ENCODE measurements around the gene COQ7.

Gene COQ7

GRCh38 chr16:19067349-19068236, at the start of gene COQ7:
Gene COQ7, plus strand, starts transcription at chr16:19067614. Its CDS starts 51 bp downstream, at chr16:19067665.
- TF ChIP-seq ZFX (IDR thresholded peaks at IDR 0.05) (no peak; the same call in 1 of the 2 replicates), CTCF (conservative IDR thresholded peaks at IDR 0.05) (no peak)
- H3K27ac ChIP-seq, result peak within 1 kb of the TSS; percentile 98

GRCh38 chr16:19020689-19021088, 46.7 kb upstream of the COQ7 start:
- H3K27ac ChIP-seq, result no peak overlapping the region
- no peak for TF ChIP-seq ZFX (IDR thresholded peaks at IDR 0.05)
- no peak for TF ChIP-seq CTCF (conservative IDR thresholded peaks at IDR 0.05)

GRCh38 chr16:19021747-19022146, 45.7 kb upstream of the COQ7 start:
- no peak overlapping the region for H3K27ac ChIP-seq
- no peak for TF ChIP-seq CTCF (conservative IDR thresholded peaks at IDR 0.05)
- no peak for TF ChIP-seq ZFX (IDR thresholded peaks at IDR 0.05)

DNA sequence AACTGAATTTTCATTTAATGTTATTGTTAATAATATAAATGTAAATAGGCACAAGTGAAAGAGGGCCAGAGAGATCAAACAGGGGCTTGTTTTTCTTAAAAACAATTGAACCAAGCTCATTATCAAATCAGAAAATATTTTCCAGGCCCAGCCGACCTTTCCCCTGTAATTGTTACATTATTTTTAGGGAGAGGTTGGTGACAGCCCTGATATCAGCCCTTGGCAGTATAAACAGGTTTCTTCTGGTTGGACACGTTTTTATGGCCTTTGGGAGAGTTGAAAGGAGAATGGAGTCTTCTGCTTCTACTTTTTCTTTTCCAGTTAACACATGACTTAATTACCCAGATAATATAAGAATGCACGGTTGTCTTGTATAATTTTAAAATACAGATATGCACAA, 40.0 kb upstream of the COQ7 start:
- no peak overlapping the region for H3K27ac ChIP-seq
- TF ChIP-seq ZFX (IDR thresholded peaks at IDR 0.05) (no peak), CTCF (conservative IDR thresholded peaks at IDR 0.05) (no peak)

GRCh38 chr16:19029980-19030379, 37.4 kb upstream of the COQ7 start:
- H3K27ac ChIP-seq, result no peak overlapping the region
- TF ChIP-seq ZFX (IDR thresholded peaks at IDR 0.05), result no peak
- no peak for TF ChIP-seq CTCF (conservative IDR thresholded peaks at IDR 0.05)

DNA sequence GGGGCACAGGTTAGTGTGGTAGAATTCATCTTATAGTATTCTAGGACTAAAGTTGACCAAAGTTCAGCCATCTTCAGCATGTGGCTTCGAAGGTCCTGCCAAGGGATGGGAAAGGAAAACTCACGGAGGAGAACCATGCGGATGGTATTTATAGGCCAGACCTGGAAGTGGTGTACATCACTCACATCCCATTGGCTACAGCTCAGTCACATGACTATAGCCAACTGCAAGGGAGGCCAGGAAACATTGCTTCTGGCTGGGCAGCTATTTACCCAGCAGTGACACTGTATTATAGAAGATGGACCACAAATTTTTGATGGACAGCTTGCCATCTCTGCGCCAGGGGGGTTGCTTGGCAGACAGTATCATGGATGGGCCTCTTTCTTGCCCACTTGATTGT, 35.7 kb upstream of the COQ7 start:
- TF ChIP-seq ZFX (IDR thresholded peaks at IDR 0.05), result no peak
- H3K27ac ChIP-seq, result no peak overlapping the region

- TF ChIP-seq ZFX (IDR thresholded peaks at IDR 0.05), result no peak
- TF ChIP-seq CTCF (conservative IDR thresholded peaks at IDR 0.05), result no peak
- H3K27ac ChIP-seq, result no peak overlapping the region
These were observed 33.7 kb upstream of the COQ7 start for GRCh38 chr16:19033761-19034160.

GRCh38 chr16:19040400-19040799, 27.0 kb upstream of the COQ7 start:
- no peak overlapping the region for H3K27ac ChIP-seq
- TF ChIP-seq CTCF (conservative IDR thresholded peaks at IDR 0.05), result no peak
- TF ChIP-seq ZFX (IDR thresholded peaks at IDR 0.05), result no peak
